ENCODE results near the gene ITGA1.

DNA sequence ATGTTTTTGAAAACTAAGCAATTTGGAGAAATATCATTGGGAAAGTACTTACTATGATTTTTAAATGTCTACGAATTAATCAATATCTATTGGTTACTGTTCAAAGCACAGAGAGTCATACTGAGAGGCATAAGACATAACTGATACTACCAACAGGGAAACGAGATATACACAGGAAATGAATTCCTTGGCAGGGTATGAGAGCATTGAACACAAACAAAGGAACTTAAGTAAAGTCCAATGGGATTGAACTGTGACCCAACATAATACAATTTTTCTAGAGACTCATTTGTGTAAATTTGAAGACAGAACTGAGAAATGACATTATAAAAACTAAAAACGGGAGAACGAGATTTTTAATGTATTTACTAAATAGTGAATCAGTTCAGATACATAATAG, 1.3 kb upstream of the ITGA1 start:
- TF ChIP-seq, protein P1, sequence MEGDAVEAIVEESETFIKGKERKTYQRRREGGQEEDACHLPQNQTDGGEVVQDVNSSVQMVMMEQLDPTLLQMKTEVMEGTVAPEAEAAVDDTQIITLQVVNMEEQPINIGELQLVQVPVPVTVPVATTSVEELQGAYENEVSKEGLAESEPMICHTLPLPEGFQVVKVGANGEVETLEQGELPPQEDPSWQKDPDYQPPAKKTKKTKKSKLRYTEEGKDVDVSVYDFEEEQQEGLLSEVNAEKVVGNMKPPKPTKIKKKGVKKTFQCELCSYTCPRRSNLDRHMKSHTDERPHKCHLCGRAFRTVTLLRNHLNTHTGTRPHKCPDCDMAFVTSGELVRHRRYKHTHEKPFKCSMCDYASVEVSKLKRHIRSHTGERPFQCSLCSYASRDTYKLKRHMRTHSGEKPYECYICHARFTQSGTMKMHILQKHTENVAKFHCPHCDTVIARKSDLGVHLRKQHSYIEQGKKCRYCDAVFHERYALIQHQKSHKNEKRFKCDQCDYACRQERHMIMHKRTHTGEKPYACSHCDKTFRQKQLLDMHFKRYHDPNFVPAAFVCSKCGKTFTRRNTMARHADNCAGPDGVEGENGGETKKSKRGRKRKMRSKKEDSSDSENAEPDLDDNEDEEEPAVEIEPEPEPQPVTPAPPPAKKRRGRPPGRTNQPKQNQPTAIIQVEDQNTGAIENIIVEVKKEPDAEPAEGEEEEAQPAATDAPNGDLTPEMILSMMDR (IDR thresholded peaks at IDR 0.05), result no peak
- no peak for TF ChIP-seq ZFX (IDR thresholded peaks at IDR 0.05; ENCODE audit: borderline replicate concordance)
